Stimulated activated CD4-positive, alpha-beta T cell treated with anti-CD3 and anti-CD28 coated beads, TNF-alpha, amount 100 ng/mL, for 4 hours (primary cell): ENCODE data around the gene EMB.
"Not testable (repeated sequence)": the region's sequence is repeated elsewhere in the genome, so short reads cannot be mapped to it uniquely, and the experiment has no call there.

Source experiments
- DNase-seq, 3 experiments: peaks; one replicate each; pipeline ENCODE4 v3.0.0-alpha.2; 2020; ENCODE audit warnings: low read depth in 3 of 3

Gene EMB

DNA sequence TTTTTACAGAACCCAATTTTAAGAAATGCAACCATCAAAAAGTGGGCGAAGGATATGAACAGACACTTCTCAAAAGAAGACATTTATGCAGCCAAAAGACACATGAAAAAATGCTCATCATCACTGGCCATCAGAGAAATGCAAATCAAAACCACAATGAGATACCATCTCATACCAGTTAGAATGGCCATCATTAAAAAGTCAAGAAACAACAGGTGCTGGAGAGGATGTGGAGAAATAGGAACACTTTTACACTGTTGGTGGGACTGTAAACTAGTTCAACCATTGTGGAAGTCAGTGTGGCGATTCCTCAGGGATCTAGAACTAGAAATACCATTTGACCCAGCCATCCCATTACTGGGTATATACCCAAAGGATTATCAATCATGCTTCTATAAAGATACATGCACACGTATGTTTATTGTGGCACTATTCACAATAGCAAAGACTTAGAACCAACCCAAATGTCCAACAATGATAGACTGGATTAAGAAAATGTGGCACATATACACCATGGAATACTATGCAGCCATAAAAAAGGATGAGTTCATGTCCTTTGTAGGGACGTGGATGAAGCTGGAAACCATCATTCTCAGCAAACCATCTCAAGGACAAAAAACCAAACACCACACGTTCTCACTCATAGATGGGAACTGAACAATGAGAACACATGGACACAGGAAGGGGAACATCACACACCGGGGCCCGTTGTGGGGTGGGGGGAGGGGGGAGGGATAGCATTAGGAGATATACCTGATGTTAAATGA is 19.7 kb downstream of the EMB start:
- not testable (repeated sequence) for DNase-seq

GRCh38 chr5:50420343-50420935 is 20.6 kb downstream of the EMB start:
- DNase-seq = no peak

DNA sequence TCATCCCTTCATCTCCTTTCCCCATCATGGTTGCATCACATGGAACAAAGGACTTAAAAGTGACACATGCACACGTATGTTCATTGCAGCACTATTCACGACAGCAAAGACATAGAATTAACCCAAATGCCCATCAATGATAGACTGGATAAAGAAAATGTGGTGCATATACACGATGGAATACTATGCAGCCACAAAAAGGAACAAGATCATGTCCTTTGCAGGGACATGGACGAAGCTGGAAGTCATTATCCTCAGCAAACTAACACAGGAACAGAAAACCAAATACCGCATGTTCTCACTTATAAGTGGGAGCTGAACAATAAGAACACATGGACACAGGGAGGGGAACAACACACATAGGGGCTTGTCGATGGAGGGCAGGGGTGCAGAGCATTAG is 21.4 kb downstream of the EMB start:
- not testable (repeated sequence) for DNase-seq

DNA sequence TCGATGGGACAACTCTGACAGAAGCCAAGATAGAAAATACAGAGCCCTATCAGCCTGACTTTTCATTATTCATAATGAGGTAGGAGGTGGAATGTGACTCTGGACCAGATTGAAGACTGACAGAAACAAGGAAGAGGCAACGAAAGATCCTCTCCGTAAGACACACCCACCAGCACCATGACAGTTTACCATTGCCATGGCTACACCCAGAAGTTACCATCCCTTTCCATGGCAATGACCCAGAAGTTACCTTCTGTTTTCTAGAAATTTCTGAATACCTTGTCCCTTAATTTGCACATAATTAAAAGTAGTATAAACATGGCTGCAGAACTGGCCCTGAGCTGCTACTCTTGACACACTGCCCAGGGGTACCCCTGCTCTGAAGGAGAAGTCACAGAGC is 24.5 kb downstream of the EMB start:
- not testable (repeated sequence) for DNase-seq

DNA sequence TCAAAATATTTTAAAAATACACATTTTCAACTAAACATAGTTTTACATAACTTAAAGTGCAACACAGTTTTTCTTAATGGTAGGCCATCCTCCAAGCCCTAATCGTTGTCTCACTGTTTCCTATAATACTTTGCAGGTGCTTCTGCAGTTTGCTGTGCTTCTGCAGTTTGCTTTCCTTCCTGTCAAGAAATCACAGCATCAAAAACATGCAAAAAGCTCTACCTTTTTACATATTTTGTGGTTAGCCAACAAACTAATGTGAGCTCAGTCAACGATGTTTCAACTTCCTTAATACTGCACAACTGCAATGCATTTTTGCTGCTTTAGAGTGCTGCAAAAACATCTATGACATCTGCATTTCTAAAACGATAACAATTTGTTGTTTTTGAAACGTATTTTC is 25.2 kb downstream of the EMB start:
- peak in 1 of 3 experiments; percentile 9 for DNase-seq

DNA sequence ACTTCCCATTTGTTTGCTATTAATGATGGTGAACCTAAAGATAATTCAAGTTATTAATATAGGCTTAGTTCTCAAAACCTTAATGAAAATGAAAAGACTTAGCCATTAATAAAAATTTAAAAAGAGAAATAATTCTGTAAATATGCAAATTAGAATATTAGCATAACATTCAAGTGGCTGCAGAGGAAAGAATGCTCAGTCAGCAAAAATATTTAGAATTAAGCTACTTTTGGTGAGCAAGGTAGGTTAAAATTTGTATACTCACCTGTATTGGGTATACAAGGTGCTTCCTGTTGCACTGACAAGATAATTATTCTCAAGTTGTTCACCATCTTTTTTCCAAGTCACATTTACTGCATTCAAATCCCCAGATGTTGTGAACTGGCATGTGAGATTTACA is 30.2 kb downstream of the EMB start:
- DNase-seq = not testable (repeated sequence)

- no peak for DNase-seq
Measured at GRCh38 chr5:50406877-50407276, 34.2 kb downstream of the EMB start.

DNA sequence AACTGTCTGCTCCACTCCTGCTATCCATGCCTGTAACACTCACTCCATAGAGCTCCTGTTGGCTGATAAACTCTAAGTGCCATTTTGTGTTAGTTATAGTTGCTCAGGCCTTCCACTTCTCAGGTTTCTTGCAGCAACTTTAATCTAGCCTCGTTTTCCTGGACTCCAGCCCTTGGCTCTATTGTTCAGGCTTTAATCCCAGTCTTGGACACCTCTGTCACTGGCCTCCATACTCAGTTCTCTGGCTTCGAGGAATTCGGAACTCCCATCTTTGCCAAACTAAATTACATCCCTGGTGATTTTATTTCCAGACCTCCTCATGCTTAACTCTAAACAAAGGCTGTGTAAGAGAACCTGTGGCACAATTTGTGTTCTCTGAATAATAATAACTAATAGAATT is 39.8 kb downstream of the EMB start:
- DNase-seq = no peak

GRCh38 chr5:50393925-50394609 is 47.0 kb downstream of the EMB start:
- DNase-seq = not testable (repeated sequence)

DNA sequence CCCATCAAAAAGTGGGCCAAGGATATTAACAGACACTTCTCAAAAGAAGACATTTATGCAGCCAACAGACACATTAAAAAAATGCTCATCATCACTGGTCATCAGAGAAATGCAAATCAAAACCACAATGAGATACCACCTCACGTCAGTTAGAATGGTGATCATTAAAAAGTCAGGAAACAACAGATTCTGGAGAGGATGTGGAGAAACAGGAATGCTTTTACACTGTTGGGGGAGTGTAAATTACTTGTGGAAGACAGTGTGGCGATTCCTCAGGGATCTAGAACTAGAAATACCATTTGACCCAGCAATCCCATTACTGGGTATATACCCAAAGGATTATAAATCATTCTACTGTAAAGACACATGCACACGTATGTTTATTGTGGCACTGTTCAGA is 48.8 kb downstream of the EMB start:
- DNase-seq = not testable (repeated sequence)

GRCh38 chr5:50384381-50384780 is 56.7 kb downstream of the EMB start:
- DNase-seq = not testable (repeated sequence)

GRCh38 chr5:50376696-50377095 is 64.4 kb downstream of the EMB start:
- not testable (repeated sequence) for DNase-seq

- not testable (repeated sequence) for DNase-seq
Measured at GRCh38 chr5:50369287-50370033, 71.6 kb downstream of the EMB start.

GRCh38 chr5:50365426-50366251 is 75.4 kb downstream of the EMB start:
- no peak for DNase-seq

- not testable (repeated sequence) for DNase-seq
Measured at GRCh38 chr5:50364535-50365309, 76.4 kb downstream of the EMB start.

DNA sequence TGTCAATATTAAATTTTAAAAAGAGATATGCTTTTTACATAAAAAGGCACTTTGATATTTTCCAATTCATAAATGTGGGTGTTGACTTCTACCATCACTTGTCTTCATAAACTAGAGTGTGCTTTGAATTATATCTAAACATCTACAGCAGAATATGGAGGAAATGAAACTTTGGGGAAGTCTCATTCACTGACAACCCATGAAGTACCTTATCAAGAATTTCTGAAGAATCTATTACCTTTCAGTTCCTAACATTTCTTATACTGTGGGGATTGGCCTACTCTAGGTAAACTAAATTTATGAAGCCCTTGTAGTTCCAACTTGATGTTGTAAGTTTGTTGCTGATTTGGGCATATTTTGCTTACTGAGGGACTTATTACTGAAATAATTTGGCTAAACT is 81.9 kb downstream of the EMB start:
- no peak for DNase-seq

- DNase-seq = no peak
Measured at GRCh38 chr5:50352382-50352781, 88.7 kb downstream of the EMB start.
